PC-3 (cell line): Measurements from ENCODE around the gene H6PD. TPM values are rescaled to one million over a fixed set of nuclear protein-coding genes. Genes with fewer than 3 reads are reported as not detected.

Source experiments
- ATAC-seq: fragments of 200-7000 bp; cut with Tn5 transposase; 2 replicates; pipeline ENCODE4 v1.9.1; 2020; ENCODE audit warnings: mild to moderate bottlenecking, moderate library complexity
- BruUV-seq: library from RNA; stranded (reverse); fragments of 400-500 nt; replicated peaks from 2 replicates; lab custom pipeline; 2021; lab: Mats Ljungman, UMichigan
- CTCF ChIA-PET: fragments of 300-600 bp; sonication (Branson Sonifier 250); formaldehyde crosslinking; loops from one replicate; lab custom pipeline; 2022; ENCODE audit warnings: antibody characterized with exemption; lab: Charles Lee
- POLR2A ChIA-PET: fragments of 300-600 bp; sonication (Branson Sonifier 250); formaldehyde crosslinking; loops from one replicate; lab custom pipeline; 2022; ENCODE audit warnings: antibody characterized with exemption; ENCODE audit not compliant: unreplicated experiment; lab: Charles Lee
- DNase-seq: peaks from one replicate; pipeline ENCODE4 v3.0.0-alpha.2; 2015
- H2AFZ ChIP-seq: fragments of 300-600 bp; sonication (generic); 2 replicates; pipeline ENCODE4 v1.6.0; 2016; ENCODE audit warnings: antibody characterized with exemption, low read length
- H3F3A ChIP-seq: fragments of 300-600 bp; sonication (generic); one replicate; pipeline ENCODE4 v1.6.0; 2017; ENCODE audit warnings: antibody characterized with exemption, low read length, control low read depth, mild to moderate bottlenecking; ENCODE audit not compliant: unreplicated experiment
- H3K27ac ChIP-seq: fragments of 300-600 bp; sonication (generic); 2 replicates; pipeline ENCODE4 v1.5.1; 2016; ENCODE audit warnings: mild to moderate bottlenecking, low read length
- H3K27me3 ChIP-seq: fragments of 300-600 bp; sonication (generic); 2 replicates; pipeline ENCODE4 v1.6.1; 2016; ENCODE audit warnings: low read length, mixed read lengths
- H3K36me3 ChIP-seq: fragments of 300-600 bp; sonication (generic); 2 replicates; pipeline ENCODE4 v1.6.1; 2016; ENCODE audit warnings: low read depth, mixed run types, low read length, mixed read lengths
- H3K4me1 ChIP-seq: fragments of 300-600 bp; sonication (generic); 2 replicates; pipeline ENCODE4 v1.5.1; 2016; ENCODE audit warnings: low read length; ENCODE audit not compliant: insufficient read depth
- H3K4me2 ChIP-seq: fragments of 300-600 bp; sonication (generic); 2 replicates; pipeline ENCODE4 v1.6.0; 2016; ENCODE audit warnings: low read length
- H3K4me3 ChIP-seq: fragments of 300-600 bp; sonication (generic); 2 replicates; pipeline ENCODE4 v1.5.1; 2016; ENCODE audit warnings: mild to moderate bottlenecking, low read length, mixed read lengths
- H3K79me2 ChIP-seq: fragments of 300-600 bp; sonication (generic); 2 replicates; pipeline ENCODE4 v1.6.1; 2017; ENCODE audit warnings: low read length, mixed read lengths
- H3K9ac ChIP-seq: fragments of 300-600 bp; sonication (generic); 2 replicates; pipeline ENCODE4 v1.6.0; 2016; ENCODE audit warnings: mild to moderate bottlenecking, low read length
- H3K9me2 ChIP-seq: fragments of 300-600 bp; sonication (generic); replicated peaks from 2 replicates; pipeline ENCODE4 v1.6.1; 2016; ENCODE audit warnings: mixed run types, low read length, mixed read lengths
- H3K9me3 ChIP-seq: fragments of 300-600 bp; sonication (generic); 2 replicates; pipeline ENCODE4 v1.6.1; 2016; ENCODE audit warnings: low read length, mixed read lengths
- H4K20me1 ChIP-seq: fragments of 300-600 bp; sonication (generic); 2 replicates; pipeline ENCODE4 v1.6.1; 2016; ENCODE audit warnings: low read length, mixed read lengths
- EZH2 ChIP-seq: fragments of 300-600 bp; sonication (generic); IDR thresholded peaks from one replicate; pipeline ENCODE4 v1.6.1; 2017; ENCODE audit warnings: antibody characterized with exemption, mild to moderate bottlenecking, low read length; ENCODE audit not compliant: unreplicated experiment
- EZH2phosphoT487 ChIP-seq: fragments of 300-600 bp; sonication (generic); IDR thresholded peaks from 2 replicates; pipeline ENCODE4 v1.6.1; 2018; ENCODE audit warnings: mild to moderate bottlenecking, antibody characterized with exemption, low read length, borderline replicate concordance
- intact Hi-C: fragments of 100-400 bp; cut with micrococcal nuclease; formaldehyde crosslinking; loops from 2 replicates; pipeline ENCODE4 v1.9.0; 2023
- total RNA-seq: library from RNA; depleted of rRNA; stranded (reverse); fragments of >200 nt; gene quantifications from 2 replicates; pipeline ENCODE4 v1.2.3, GENCODE V29; 2014
- TF ChIP-seq, protein P1 (sequence below): fragments of 300-600 bp; sonication (generic); conservative IDR thresholded peaks from 2 replicates; pipeline ENCODE4 v1.5.1; 2017; ENCODE audit warnings: antibody characterized with exemption, low read depth, mild to moderate bottlenecking, low read length

The H6PD gene
- total RNA-seq, 1 experiment from 2014 or later = 6.8 TPM

DNA sequence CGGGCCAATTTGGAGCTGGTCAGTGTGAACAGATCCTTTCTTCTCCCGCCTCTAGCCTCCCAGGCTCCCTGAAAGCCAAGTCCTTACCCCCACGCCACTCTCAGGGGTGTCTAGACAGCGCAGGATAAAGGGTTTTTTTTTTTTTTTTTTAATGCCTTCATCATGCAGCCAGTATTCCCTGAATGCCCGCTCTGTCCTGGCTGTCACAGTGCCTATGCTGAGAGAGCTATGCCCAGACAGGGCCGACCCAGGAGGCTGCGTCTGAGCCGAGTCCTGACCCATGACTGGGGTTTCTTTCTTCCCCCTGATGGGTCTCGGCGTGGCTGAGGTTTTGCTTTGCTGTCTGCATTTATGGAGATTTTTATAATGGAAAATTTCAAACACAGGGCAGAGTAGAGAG, 76.5 kb downstream of the H6PD start:
- intact Hi-C loops = no loop called here
- no TSS peak for BruUV-seq
- TF ChIP-seq EZH2phosphoT487 (no peak), EZH2 (no peak)
- TF ChIP-seq, protein P1, sequence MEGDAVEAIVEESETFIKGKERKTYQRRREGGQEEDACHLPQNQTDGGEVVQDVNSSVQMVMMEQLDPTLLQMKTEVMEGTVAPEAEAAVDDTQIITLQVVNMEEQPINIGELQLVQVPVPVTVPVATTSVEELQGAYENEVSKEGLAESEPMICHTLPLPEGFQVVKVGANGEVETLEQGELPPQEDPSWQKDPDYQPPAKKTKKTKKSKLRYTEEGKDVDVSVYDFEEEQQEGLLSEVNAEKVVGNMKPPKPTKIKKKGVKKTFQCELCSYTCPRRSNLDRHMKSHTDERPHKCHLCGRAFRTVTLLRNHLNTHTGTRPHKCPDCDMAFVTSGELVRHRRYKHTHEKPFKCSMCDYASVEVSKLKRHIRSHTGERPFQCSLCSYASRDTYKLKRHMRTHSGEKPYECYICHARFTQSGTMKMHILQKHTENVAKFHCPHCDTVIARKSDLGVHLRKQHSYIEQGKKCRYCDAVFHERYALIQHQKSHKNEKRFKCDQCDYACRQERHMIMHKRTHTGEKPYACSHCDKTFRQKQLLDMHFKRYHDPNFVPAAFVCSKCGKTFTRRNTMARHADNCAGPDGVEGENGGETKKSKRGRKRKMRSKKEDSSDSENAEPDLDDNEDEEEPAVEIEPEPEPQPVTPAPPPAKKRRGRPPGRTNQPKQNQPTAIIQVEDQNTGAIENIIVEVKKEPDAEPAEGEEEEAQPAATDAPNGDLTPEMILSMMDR = no peak
- H3K79me2 ChIP-seq = peaks cover 90% of the 10 kb centered on the region
- POLR2A ChIA-PET = no interaction called here
- H3K27me3 ChIP-seq = no peaks in the 10 kb centered on the region
- ATAC-seq (no peak), DNase-seq (no peak)
- H3F3A ChIP-seq = no peaks in the 10 kb centered on the region
- CTCF ChIA-PET = no interaction called here
- H4K20me1 ChIP-seq = peaks cover 28% of the 10 kb centered on the region; the same call in 1 of the 2 replicates
- peaks cover 6% of the 10 kb centered on the region; the same call in 1 of the 2 replicates for H3K4me1 ChIP-seq
- H3K27ac ChIP-seq = no peak overlapping the region
- H3K4me2 ChIP-seq = no peak overlapping the region
- H2AFZ ChIP-seq = no peak overlapping the region
- H3K9me2 ChIP-seq = no peaks in the 10 kb centered on the region
- no peaks in the 10 kb centered on the region for H3K9me3 ChIP-seq
- H3K9ac ChIP-seq = no peak overlapping the region
- H3K36me3 ChIP-seq = no peaks in the 10 kb centered on the region
- H3K4me3 ChIP-seq = no peak overlapping the region

DNA sequence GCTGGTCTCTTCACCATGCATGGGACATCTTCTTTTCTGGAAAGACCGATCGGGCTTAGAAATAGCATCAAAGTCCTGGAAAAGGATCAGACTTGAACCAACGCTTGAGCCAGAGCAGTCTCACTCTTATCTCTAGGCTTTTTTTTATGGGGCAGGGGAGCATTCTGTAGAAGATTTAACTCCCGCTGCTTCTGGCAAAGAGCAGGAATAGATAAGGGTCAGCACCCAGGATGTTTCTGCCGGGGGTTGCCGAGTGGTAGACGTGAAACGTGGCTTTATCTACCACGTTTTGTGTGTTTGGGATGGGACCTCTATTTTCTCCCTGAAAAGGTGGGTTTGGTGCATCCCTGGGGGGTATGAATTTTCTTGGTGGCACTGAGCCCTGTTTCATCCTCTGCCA, 76.9 kb downstream of the H6PD start:
- Histone ChIP-seq H2AFZ (no peak overlapping the region), H3K27ac (no peak overlapping the region), H3K4me2 (no peak overlapping the region), H3K9ac (no peak overlapping the region), H3K4me3 (no peak overlapping the region), H3F3A (no peaks in the 10 kb centered on the region), H3K9me2 (no peaks in the 10 kb centered on the region), H3K9me3 (no peaks in the 10 kb centered on the region), H3K4me1 (peaks cover 6% of the 10 kb centered on the region; the same call in 1 of the 2 replicates), H3K79me2 (peaks cover 90% of the 10 kb centered on the region), H3K36me3 (no peaks in the 10 kb centered on the region), H4K20me1 (peaks cover 24% of the 10 kb centered on the region; the same call in 1 of the 2 replicates), H3K27me3 (no peaks in the 10 kb centered on the region)
- ChIA-PET POLR2A (no interaction called here), CTCF (no interaction called here)
- intact Hi-C loops = no loop called here
- DNase-seq = no peak
- no TSS peak for BruUV-seq
- TF ChIP-seq, protein P1 = no peak
- no peak for TF ChIP-seq EZH2phosphoT487
- TF ChIP-seq EZH2 = no peak
- ATAC-seq = no peak

DNA sequence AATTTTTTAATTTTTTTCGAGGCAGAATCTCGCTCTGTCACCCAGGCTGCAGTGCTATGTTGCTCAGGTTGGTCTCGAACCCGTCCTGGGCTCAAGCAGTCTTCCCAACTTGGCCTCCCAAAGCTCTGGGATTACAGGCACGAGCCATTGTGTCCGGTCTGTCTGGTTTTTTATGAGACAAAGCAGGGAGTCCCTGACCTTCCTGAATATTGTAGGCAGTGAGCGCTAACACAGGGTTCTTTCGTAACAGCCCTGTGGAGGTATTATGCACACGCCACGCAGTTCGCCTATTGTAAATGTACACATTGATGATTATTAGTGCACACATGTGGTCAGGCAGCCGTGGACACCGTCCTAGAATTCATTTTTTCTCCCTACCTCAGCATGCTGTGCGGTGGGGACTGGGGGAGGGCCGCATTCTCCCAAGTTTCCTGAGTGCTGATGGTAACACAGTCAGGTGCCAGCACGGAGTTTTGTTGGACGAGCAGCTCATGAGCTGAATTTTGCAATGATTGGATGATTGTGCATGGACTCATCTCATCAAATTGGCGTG, 77.7 kb downstream of the H6PD start:
- no TSS peak for BruUV-seq
- H3K79me2 ChIP-seq = peaks cover 90% of the 10 kb centered on the region
- H2AFZ ChIP-seq = no peak overlapping the region
- no peaks in the 10 kb centered on the region for H3K36me3 ChIP-seq
- TF ChIP-seq EZH2 (no peak), EZH2phosphoT487 (no peak)
- TF ChIP-seq, protein P1 = no peak
- intact Hi-C loops = no loop called here
- H3K4me2 ChIP-seq = no peak overlapping the region
- no peaks in the 10 kb centered on the region for H3K27me3 ChIP-seq
- H3K27ac ChIP-seq = no peak overlapping the region
- ChIA-PET POLR2A (no interaction called here), CTCF (no interaction called here)
- DNase-seq (no peak), ATAC-seq (no peak)
- H3F3A ChIP-seq = no peaks in the 10 kb centered on the region
- peaks cover 6% of the 10 kb centered on the region; the same call in 1 of the 2 replicates for H3K4me1 ChIP-seq
- no peak overlapping the region for H3K4me3 ChIP-seq
- H4K20me1 ChIP-seq = peaks cover 28% of the 10 kb centered on the region; the same call in 1 of the 2 replicates
- no peaks in the 10 kb centered on the region for H3K9me3 ChIP-seq
- H3K9ac ChIP-seq = no peak overlapping the region
- no peaks in the 10 kb centered on the region for H3K9me2 ChIP-seq
